Measurements from ENCODE around the gene FKBP2.
A peak's percentile ranks its signal among the peaks of the same experiment; 100 is the strongest.

FKBP2 gene

GRCh38 chr11:64240435-64241240 is at the start of gene FKBP2:
Gene FKBP2, plus strand, starts transcription at chr11:64241095. Its CDS starts 1,293 bp downstream, at chr11:64242388.
- Histone ChIP-seq H3K4me1 (ENCODE audit: insufficient read depth, low read length, severe bottlenecking) (peaks cover 76% of the 10 kb centered on the region), H3K9ac (ENCODE audit: low read length) (peak within 1 kb of the TSS; percentile 93), H3K4me2 (ENCODE audit: low read length) (peak within 1 kb of the TSS; percentile 91), H3K9me3 (ENCODE audit: low read length) (no peaks in the 10 kb centered on the region), H2AFZ (ENCODE audit: low read length) (no peak within 1 kb of the TSS), H3F3A (ENCODE audit: insufficient read depth, low read length) (peaks cover 18% of the 10 kb centered on the region; the same call in 1 of the 2 replicates), H3K27ac (ENCODE audit: low read depth, low read length, poor library complexity, severe bottlenecking) (peak within 1 kb of the TSS; percentile 98), H3K36me3 (ENCODE audit: insufficient read depth, low read length) (peaks cover 33% of the 10 kb centered on the region; the same call in 1 of the 2 replicates), H3K9me2 (ENCODE audit: low read depth, low read length) (no peaks in the 10 kb centered on the region), H3K27me3 (ENCODE audit: insufficient read depth, low read length) (no peaks in the 10 kb centered on the region), H3K4me3 (ENCODE audit: low read depth, low read length, poor library complexity, severe bottlenecking) (peak within 1 kb of the TSS; percentile 77), H3K79me2 (ENCODE audit: insufficient read depth, low read length) (no peaks in the 10 kb centered on the region; the same call in 1 of the 2 replicates), H4K20me1 (ENCODE audit: insufficient read depth, low read length) (no peaks in the 10 kb centered on the region)
- no peak for TF ChIP-seq EZH2 (IDR thresholded peaks at IDR 0.05; ENCODE audit: borderline replicate concordance, low read length)
- no peak for TF ChIP-seq CTCF (IDR thresholded peaks at IDR 0.05; ENCODE audit: low read length)

DNA sequence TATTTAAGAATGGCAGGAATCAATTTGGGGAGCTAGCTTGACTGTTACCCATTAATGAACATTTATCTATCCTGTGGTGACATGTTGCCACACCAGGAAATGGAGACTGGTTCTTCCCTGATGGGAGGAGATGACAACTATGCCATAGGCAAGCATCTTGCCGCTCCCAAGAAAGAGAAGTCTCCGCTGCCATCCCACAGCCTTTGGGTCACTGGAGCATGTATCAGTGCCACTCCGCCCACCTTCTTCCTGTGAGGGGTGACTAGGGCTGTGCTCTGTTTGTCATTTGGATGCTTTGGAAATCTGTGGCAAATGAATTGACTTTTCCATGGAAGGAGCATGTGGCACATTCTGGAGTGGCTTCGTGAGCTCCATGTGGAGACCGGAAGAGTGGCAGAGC is 48.5 kb upstream of the FKBP2 start:
- Histone ChIP-seq H3K9me3 (ENCODE audit: low read length) (no peaks in the 10 kb centered on the region), H3K79me2 (ENCODE audit: insufficient read depth, low read length) (peaks cover 13% of the 10 kb centered on the region), H3K4me3 (ENCODE audit: low read depth, low read length, poor library complexity, severe bottlenecking) (no peak overlapping the region), H4K20me1 (ENCODE audit: insufficient read depth, low read length) (no peaks in the 10 kb centered on the region), H3K9ac (ENCODE audit: low read length) (no peak overlapping the region), H3K9me2 (ENCODE audit: low read depth, low read length) (no peaks in the 10 kb centered on the region), H3F3A (ENCODE audit: insufficient read depth, low read length) (no peaks in the 10 kb centered on the region; the same call in 1 of the 2 replicates), H3K36me3 (ENCODE audit: insufficient read depth, low read length) (peaks cover 79% of the 10 kb centered on the region), H3K27me3 (ENCODE audit: insufficient read depth, low read length) (no peaks in the 10 kb centered on the region), H3K27ac (ENCODE audit: low read depth, low read length, poor library complexity, severe bottlenecking) (no peak overlapping the region), H3K4me2 (ENCODE audit: low read length) (no peak overlapping the region), H3K4me1 (ENCODE audit: insufficient read depth, low read length, severe bottlenecking) (no peaks in the 10 kb centered on the region), H2AFZ (ENCODE audit: low read length) (no peak overlapping the region)
- TF ChIP-seq CTCF (IDR thresholded peaks at IDR 0.05; ENCODE audit: low read length) (no peak), EZH2 (IDR thresholded peaks at IDR 0.05; ENCODE audit: borderline replicate concordance, low read length) (no peak)

GRCh38 chr11:64196626-64197025 is 44.3 kb upstream of the FKBP2 start:
- H3K79me2 ChIP-seq (ENCODE audit: insufficient read depth, low read length), result peaks cover 13% of the 10 kb centered on the region; the same call in 1 of the 2 replicates
- H4K20me1 ChIP-seq (ENCODE audit: insufficient read depth, low read length), result no peaks in the 10 kb centered on the region
- no peak overlapping the region for H3K4me2 ChIP-seq (ENCODE audit: low read length)
- H3K4me3 ChIP-seq (ENCODE audit: low read depth, low read length, poor library complexity, severe bottlenecking), result no peak overlapping the region
- H3K27me3 ChIP-seq (ENCODE audit: insufficient read depth, low read length), result no peaks in the 10 kb centered on the region
- peaks cover 94% of the 10 kb centered on the region for H3K36me3 ChIP-seq (ENCODE audit: insufficient read depth, low read length)
- TF ChIP-seq CTCF (IDR thresholded peaks at IDR 0.05; ENCODE audit: low read length), result no peak
- TF ChIP-seq EZH2 (IDR thresholded peaks at IDR 0.05; ENCODE audit: borderline replicate concordance, low read length), result no peak
- no peak overlapping the region for H3K9ac ChIP-seq (ENCODE audit: low read length)
- no peaks in the 10 kb centered on the region for H3K9me2 ChIP-seq (ENCODE audit: low read depth, low read length)
- no peaks in the 10 kb centered on the region for H3K4me1 ChIP-seq (ENCODE audit: insufficient read depth, low read length, severe bottlenecking)
- no peak overlapping the region for H3K27ac ChIP-seq (ENCODE audit: low read depth, low read length, poor library complexity, severe bottlenecking)
- no peaks in the 10 kb centered on the region; the same call in 1 of the 2 replicates for H3F3A ChIP-seq (ENCODE audit: insufficient read depth, low read length)
- no peaks in the 10 kb centered on the region for H3K9me3 ChIP-seq (ENCODE audit: low read length)
- no peak overlapping the region for H2AFZ ChIP-seq (ENCODE audit: low read length)

All from OCI-LY1 (cell line).